ENCODE measurements around the gene HSPA2.

Gene HSPA2

DNA sequence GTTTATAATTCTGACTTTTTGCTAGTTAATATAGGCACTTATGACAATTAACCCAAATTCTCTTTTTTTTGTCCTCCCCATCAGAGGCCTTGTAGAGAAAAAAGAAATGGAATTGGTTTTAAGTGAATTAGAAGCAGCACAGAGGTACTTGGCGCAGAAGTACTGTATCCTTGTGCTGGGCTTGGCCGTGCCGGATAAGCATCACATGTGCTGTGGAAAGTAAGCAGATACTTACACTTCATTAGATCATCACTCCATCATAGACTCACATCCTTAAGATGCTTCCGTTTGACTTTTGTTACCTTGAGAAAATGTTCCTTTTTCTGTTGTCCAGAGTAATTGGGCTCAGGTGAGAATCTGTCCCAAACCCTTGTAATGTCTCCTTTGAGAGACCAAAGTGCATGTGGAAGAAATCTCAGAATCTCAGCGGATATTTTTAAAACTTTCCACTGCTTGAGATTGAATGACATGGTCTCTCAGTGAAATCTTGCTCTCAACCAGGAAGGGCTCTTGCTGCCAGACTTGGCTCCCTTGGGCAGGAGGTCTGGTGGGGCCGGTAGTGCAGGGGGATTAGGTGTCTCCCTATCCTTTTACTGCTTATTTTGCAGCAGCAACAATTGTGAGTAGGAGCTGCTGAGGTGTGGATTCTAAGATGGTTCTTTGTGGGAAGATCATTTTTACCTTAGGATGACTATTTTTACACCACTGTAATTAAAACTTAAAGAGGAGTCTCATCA lies 34.0 kb downstream of the HSPA2 start:
- no peak overlapping the region for H3K4me3 ChIP-seq (ENCODE audit: low read depth, low read length)
- TF ChIP-seq, protein P1, sequence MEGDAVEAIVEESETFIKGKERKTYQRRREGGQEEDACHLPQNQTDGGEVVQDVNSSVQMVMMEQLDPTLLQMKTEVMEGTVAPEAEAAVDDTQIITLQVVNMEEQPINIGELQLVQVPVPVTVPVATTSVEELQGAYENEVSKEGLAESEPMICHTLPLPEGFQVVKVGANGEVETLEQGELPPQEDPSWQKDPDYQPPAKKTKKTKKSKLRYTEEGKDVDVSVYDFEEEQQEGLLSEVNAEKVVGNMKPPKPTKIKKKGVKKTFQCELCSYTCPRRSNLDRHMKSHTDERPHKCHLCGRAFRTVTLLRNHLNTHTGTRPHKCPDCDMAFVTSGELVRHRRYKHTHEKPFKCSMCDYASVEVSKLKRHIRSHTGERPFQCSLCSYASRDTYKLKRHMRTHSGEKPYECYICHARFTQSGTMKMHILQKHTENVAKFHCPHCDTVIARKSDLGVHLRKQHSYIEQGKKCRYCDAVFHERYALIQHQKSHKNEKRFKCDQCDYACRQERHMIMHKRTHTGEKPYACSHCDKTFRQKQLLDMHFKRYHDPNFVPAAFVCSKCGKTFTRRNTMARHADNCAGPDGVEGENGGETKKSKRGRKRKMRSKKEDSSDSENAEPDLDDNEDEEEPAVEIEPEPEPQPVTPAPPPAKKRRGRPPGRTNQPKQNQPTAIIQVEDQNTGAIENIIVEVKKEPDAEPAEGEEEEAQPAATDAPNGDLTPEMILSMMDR (IDR thresholded peaks at IDR 0.05; ENCODE audit: borderline replicate concordance, insufficient read depth, low read depth, low read length), result no peak

DNA sequence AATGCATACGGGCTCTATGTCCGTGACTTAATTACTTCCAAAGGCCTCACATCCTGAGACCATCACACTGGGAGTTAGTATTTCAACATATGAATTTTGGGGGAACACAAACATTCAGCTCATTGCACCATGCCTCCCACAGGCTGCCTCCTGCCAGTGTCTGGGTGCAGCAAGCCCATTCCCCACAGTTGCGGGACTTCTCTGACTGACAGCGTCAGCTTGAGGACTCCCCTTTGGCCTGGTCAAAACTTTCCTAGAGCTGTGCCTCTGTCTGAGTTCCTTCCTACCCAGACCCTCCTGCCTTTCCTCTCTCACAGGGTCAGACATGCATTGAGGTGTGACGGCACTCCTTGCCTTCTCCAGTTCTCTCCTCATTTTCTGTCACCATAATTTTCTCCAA lies 36.7 kb downstream of the HSPA2 start:
- H3K4me3 ChIP-seq (ENCODE audit: low read depth, low read length), result no peak overlapping the region
- TF ChIP-seq, protein P1 (IDR thresholded peaks at IDR 0.05; ENCODE audit: borderline replicate concordance, insufficient read depth, low read depth, low read length), result no peak

DNA sequence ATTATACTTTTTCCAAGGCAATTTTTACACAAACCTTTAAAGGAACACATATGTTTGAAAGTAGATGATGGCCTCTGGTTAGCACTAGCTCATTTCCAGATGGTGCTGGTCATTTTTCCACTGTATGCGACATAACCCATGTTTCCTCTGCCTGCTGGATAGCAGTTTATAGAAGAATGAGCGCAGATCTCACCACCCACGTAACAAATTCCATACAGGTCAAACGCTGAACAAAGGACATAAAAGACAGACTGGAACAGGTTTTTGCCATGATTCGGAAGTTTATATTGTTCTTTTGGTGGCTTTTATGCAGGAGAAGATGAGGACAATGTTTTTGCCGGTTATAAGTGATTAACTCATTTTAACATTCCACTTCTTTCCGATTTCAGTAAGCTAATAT lies 39.9 kb downstream of the HSPA2 start:
- no peak overlapping the region for H3K4me3 ChIP-seq (ENCODE audit: low read depth, low read length)
- TF ChIP-seq, protein P1 (IDR thresholded peaks at IDR 0.05; ENCODE audit: borderline replicate concordance, insufficient read depth, low read depth, low read length), result no peak

DNA sequence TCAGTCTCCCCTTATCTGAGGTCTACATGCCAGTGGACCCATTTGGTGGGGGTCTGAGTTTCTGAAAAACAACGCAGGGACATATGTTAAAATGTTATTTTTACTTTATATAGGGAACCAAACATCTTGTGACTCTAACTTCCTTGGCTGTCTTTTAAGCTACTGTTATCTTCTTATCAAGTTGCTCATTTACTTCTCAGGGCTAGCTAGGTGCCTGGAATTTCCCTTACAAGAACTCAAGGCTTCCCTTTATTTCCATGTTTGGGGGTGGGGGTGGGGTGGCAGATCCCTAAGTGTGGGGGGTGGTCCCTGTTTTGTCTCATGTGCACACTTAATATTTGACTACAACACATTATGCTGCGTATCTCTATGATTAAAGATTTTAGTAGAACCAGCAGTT lies 40.8 kb downstream of the HSPA2 start:
- no peak overlapping the region for H3K4me3 ChIP-seq (ENCODE audit: low read depth, low read length)
- TF ChIP-seq, protein P1 (IDR thresholded peaks at IDR 0.05; ENCODE audit: borderline replicate concordance, insufficient read depth, low read depth, low read length), result no peak

DNA sequence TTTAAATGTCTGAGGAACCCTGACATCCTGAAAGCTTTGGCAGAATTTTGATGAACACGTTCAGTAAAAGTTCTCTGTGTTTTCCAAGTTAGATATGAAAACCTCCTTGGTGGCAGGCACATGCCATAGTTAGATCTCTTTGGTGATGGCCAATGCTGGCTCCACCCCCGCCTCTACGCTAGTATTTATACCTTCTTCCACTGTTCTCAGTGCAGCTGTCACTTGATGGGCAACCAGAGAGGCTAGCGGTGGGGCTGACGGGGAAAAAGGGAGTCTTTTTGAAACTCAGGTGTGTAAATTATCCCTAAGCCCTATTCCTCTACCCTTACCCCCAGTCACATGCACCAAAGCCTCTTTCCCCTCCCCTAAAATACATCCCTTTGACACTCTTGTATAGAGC lies 41.3 kb downstream of the HSPA2 start:
- H3K4me3 ChIP-seq (ENCODE audit: low read depth, low read length), result no peak overlapping the region
- TF ChIP-seq, protein P1 (IDR thresholded peaks at IDR 0.05; ENCODE audit: borderline replicate concordance, insufficient read depth, low read depth, low read length), result no peak

DNA sequence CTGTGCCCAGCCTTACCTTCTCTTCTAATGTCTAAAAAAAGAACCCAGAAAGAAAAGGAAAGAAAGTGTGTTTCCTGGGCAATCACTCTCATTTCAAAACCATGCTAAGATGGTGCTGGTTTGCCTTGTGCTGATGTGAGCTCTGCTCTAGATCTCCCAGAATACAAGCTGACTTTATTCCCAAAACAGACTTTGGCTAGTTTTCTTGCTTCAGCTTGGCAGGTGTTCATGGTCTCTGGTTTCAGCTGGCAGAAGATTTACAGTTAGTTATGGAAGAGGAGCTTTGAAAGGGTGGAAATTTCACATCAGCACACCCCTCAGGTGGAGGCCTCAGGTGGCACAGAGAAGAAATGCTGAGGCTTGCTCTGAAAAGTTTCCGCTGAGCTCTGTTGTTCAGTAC lies 43.6 kb downstream of the HSPA2 start:
- TF ChIP-seq, protein P1 (IDR thresholded peaks at IDR 0.05; ENCODE audit: borderline replicate concordance, insufficient read depth, low read depth, low read length), result no peak
- no peak overlapping the region for H3K4me3 ChIP-seq (ENCODE audit: low read depth, low read length)

DNA sequence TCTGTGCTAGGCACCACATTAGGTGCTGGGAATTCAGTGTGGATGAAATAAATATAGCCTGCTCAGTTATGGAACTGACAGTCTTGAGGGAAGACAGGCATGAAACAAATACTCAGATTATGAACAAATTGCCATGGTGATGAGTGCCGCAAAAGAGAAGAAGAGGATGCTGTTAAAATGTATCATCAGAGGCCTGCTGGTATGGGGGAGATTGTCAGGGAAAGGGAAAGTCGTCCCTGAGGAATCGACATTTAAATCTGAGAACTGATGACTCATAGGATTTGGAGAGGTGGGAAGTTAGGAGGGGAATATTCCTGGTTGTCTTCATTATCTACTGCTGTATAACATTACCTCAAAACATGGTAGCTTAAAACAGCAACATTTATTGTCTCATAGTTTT lies 51.3 kb downstream of the HSPA2 start:
- TF ChIP-seq, protein P1 (IDR thresholded peaks at IDR 0.05; ENCODE audit: borderline replicate concordance, insufficient read depth, low read depth, low read length), result no peak
- no peak overlapping the region for H3K4me3 ChIP-seq (ENCODE audit: low read depth, low read length)
